Endothelial cell (in vitro differentiated cells): Measurements from ENCODE around the gene SH3GLB2. TPM values are rescaled to one million over a fixed set of nuclear protein-coding genes. Genes with fewer than 3 reads are reported as not detected.

Source experiments
- DNase-seq: peaks from one replicate; pipeline ENCODE4 v3.0.0; 2021; ENCODE audit warnings: low spot score
- H3K27ac Mint-ChIP-seq: one replicate; pipeline ENCODE4 v1.8.0; 2021; ENCODE audit warnings: mixed read lengths, inconsistent platforms; ENCODE audit not compliant: unreplicated experiment
- H3K27me3 Mint-ChIP-seq: one replicate; pipeline ENCODE4 v1.8.0; 2021; ENCODE audit warnings: mild to moderate bottlenecking, moderate library complexity, mixed read lengths, inconsistent platforms; ENCODE audit not compliant: unreplicated experiment
- H3K36me3 Mint-ChIP-seq: one replicate; pipeline ENCODE4 v1.8.0; 2021; ENCODE audit warnings: mild to moderate bottlenecking, low read depth, mixed read lengths, inconsistent platforms; ENCODE audit not compliant: unreplicated experiment
- H3K4me1 Mint-ChIP-seq: one replicate; pipeline ENCODE4 v1.8.0; 2021; ENCODE audit warnings: mild to moderate bottlenecking, mixed read lengths, inconsistent platforms; ENCODE audit not compliant: unreplicated experiment
- H3K4me3 Mint-ChIP-seq: one replicate; pipeline ENCODE4 v1.8.0; 2021; ENCODE audit warnings: mild to moderate bottlenecking, mixed read lengths, inconsistent platforms; ENCODE audit not compliant: unreplicated experiment
- H3K9me3 Mint-ChIP-seq: one replicate; pipeline ENCODE4 v1.8.0; 2021; ENCODE audit warnings: mixed read lengths, inconsistent platforms; ENCODE audit not compliant: unreplicated experiment
- total RNA-seq: library from RNA; stranded (reverse); fragmentation: NEBNext Ultra II Directional; extraction: Animal tissue kit (Norgen Biotek cat#: 25700); gene quantifications from one replicate; pipeline ENCODE4 v1.2.1, GENCODE V29; 2021; ENCODE audit not compliant: unreplicated experiment
- TF ChIP-seq, protein P1 (sequence below): fragments of 200-600 bp; sonication (generic); IDR thresholded peaks from one replicate; pipeline ENCODE4 v1.5.0; 2021; ENCODE audit warnings: antibody characterized with exemption; ENCODE audit not compliant: unreplicated experiment

Gene SH3GLB2
- total RNA-seq, 1 donor from 2014 or later = 94.3 TPM

DNA sequence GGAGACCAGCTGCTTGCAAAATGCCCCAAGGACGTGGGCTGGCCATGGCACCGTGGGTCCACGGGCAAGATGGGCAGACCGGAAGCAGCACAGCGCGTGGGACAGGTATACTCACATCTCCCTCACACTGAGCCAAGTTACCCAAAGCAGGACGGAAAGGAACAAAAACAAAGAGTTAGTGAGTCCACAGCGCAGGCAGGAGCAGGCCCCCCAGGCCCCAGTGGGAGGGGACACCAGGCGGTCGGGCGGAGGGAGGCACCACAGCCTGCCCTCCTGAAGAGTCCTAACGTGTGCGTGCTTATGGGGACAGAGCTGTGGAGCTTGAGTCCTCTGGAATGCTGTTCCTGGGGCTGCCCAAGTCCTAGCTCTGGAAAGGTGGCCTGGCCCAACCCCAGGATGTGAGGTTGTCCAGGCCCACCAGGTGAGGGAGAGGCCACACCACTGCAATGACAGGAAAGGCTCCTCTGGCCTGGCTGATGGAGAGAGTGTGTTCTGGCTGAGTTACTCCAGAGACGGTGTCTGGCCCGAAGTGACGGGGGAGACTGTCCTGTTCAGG, 15.2 kb downstream of the SH3GLB2 start:
- peak overlapping the region; percentile 57 for H3K27ac Mint-ChIP-seq
- TF ChIP-seq, protein P1, sequence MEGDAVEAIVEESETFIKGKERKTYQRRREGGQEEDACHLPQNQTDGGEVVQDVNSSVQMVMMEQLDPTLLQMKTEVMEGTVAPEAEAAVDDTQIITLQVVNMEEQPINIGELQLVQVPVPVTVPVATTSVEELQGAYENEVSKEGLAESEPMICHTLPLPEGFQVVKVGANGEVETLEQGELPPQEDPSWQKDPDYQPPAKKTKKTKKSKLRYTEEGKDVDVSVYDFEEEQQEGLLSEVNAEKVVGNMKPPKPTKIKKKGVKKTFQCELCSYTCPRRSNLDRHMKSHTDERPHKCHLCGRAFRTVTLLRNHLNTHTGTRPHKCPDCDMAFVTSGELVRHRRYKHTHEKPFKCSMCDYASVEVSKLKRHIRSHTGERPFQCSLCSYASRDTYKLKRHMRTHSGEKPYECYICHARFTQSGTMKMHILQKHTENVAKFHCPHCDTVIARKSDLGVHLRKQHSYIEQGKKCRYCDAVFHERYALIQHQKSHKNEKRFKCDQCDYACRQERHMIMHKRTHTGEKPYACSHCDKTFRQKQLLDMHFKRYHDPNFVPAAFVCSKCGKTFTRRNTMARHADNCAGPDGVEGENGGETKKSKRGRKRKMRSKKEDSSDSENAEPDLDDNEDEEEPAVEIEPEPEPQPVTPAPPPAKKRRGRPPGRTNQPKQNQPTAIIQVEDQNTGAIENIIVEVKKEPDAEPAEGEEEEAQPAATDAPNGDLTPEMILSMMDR = no peak
- peaks cover 8% of the 10 kb centered on the region for H3K4me1 Mint-ChIP-seq
- H3K36me3 Mint-ChIP-seq = peaks cover 23% of the 10 kb centered on the region
- no peak for DNase-seq
- no peaks in the 10 kb centered on the region for H3K9me3 Mint-ChIP-seq
- H3K4me3 Mint-ChIP-seq = peak overlapping the region; percentile 37
- peaks cover 4% of the 10 kb centered on the region for H3K27me3 Mint-ChIP-seq

DNA sequence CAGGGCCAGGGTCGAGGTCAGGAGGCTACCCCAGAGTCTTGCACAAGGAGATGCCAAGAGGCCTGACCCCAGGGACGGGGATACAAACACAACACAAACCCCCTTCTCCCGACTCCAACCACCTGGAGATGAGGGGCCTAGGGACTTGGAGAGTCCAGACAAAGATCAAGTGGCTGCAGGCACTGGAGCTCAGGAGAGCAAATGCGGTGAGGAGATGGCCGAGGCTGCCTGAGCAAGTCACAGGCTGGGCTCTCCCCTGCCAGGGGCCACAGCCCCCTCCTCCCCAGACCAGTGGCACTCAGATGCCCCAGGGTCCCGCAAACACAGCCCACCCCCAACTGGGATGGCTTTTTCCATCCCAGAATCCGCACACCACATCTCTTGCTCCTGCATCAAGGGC, 15.8 kb downstream of the SH3GLB2 start:
- Mint-ChIP-seq H3K9me3 (no peaks in the 10 kb centered on the region), H3K4me3 (no peak overlapping the region), H3K4me1 (peaks cover 8% of the 10 kb centered on the region), H3K27me3 (peaks cover 7% of the 10 kb centered on the region), H3K36me3 (peaks cover 28% of the 10 kb centered on the region), H3K27ac (no peak overlapping the region)
- TF ChIP-seq, protein P1 = no peak
- DNase-seq = no peak

DNA sequence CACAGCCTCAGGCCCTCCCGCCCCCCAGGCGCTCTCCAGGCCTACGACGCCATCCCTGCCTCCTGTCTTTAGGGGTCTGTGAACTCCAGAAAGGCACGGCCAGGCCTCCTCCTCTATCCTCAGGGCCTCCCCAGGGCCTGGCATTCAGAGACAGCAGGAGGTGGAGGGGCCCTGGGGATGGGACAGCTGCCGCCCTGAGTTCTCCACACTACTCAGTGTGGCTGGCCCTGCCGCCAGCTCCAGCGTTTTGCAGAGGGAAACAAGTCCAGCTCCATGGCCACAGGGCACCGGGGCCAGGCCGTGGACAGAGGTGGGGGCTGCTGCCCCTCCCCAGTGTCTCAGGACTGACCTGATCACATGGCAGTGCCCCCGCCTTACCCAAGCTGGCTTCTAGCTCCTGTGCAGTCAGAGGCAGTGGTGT, 16.4 kb downstream of the SH3GLB2 start:
- H3K27me3 Mint-ChIP-seq = peaks cover 7% of the 10 kb centered on the region
- H3K27ac Mint-ChIP-seq = no peak overlapping the region
- no peak overlapping the region for H3K4me3 Mint-ChIP-seq
- peaks cover 8% of the 10 kb centered on the region for H3K4me1 Mint-ChIP-seq
- H3K36me3 Mint-ChIP-seq = peaks cover 25% of the 10 kb centered on the region
- TF ChIP-seq, protein P1 = no peak
- H3K9me3 Mint-ChIP-seq = no peaks in the 10 kb centered on the region
- DNase-seq = no peak

DNA sequence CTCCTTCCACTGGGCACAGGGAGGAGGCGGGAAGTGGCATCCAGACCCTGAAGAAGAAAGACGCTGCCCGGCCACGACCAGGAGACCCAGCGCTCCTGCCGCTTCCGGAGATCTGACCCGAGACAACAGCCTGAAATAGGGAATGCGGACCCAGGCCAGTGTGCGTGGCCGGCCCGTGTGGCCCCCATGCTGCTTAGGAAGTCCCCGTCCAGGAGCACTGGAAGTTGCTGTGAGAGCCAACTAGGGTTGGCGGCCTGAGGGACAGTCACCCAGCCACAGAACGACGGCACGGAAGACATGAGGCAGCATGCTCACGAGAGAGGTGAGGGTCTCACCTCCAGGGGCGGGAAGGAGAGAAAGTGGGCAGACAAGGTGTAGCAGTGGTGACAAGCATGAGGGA, 17.0 kb downstream of the SH3GLB2 start:
- Mint-ChIP-seq H3K27me3 (peaks cover 7% of the 10 kb centered on the region), H3K27ac (peak overlapping the region; percentile 36), H3K4me1 (peaks cover 8% of the 10 kb centered on the region), H3K9me3 (no peaks in the 10 kb centered on the region), H3K36me3 (peaks cover 25% of the 10 kb centered on the region), H3K4me3 (peak overlapping the region; percentile 76)
- TF ChIP-seq, protein P1 = no peak
- no peak for DNase-seq

DNA sequence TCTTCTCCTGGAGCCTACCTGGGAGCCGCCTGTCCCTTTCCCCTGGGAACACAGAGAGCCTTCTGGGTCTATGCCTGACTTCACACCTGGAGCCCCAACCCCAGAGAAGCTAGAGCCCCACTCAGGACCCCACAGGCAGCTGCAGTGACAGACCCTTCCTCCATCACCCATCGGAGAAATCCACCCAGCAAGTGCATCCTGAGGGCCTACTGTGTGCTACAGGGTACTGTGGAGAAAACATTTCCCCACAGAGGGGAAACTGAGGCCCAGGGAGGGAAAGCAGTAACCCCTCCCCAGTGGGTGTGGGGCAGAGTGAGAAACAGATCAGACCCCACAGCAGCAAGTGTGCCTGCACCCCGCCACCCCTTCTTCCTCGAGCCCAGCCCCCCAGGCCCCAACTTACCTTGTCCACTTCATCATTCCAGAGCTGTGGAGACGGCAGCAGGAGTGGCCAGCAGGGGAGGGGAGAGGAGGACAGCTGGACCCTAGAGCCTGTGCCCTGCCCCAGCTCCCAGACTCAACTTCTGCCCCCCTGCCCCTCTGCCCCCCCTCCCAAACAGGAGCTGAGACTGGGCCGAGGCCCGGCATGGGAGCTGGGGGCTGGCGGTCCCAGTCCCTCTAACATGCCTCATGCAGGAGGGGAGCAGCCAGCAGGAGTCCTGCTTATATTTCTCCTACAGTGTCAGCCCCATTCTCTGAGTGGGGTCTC, 17.7 kb downstream of the SH3GLB2 start:
- Mint-ChIP-seq H3K36me3 (peaks cover 27% of the 10 kb centered on the region), H3K4me3 (no peak overlapping the region), H3K4me1 (peaks cover 8% of the 10 kb centered on the region), H3K27me3 (peaks cover 13% of the 10 kb centered on the region), H3K27ac (no peak overlapping the region), H3K9me3 (no peaks in the 10 kb centered on the region)
- no peak for DNase-seq
- TF ChIP-seq, protein P1 = no peak
